ENCODE results near the gene NYAP2.
A peak's percentile ranks its signal among the peaks of the same experiment; 100 is the strongest.

NYAP2 gene

GRCh38 chr2:225399504-225399903 lies at the start of gene NYAP2:
TSS of gene NYAP2 (plus strand) at chr2:225399710. CDS start at chr2:225408881, 9,171 bp downstream.
- peak; percentile 90 for DNase-seq (ENCODE audit: low spot score)

GRCh38 chr2:225353579-225354085 lies 45.9 kb upstream of the NYAP2 start:
- no peak for DNase-seq (ENCODE audit: low spot score)

- DNase-seq (ENCODE audit: low spot score) = no peak
Observed at GRCh38 chr2:225354281-225354774, 45.2 kb upstream of the NYAP2 start.

- no peak for DNase-seq (ENCODE audit: low spot score)
Observed at GRCh38 chr2:225355788-225356187, 43.7 kb upstream of the NYAP2 start.

GRCh38 chr2:225366731-225367130 lies 32.8 kb upstream of the NYAP2 start:
- DNase-seq (ENCODE audit: low spot score) = no peak

- DNase-seq (ENCODE audit: low spot score) = no peak
Observed at GRCh38 chr2:225367482-225367881, 32.0 kb upstream of the NYAP2 start.

GRCh38 chr2:225378984-225379383 lies 20.5 kb upstream of the NYAP2 start:
- DNase-seq (ENCODE audit: low spot score) = no peak

GRCh38 chr2:225379856-225380255 lies 19.7 kb upstream of the NYAP2 start:
- DNase-seq (ENCODE audit: low spot score) = no peak

- DNase-seq (ENCODE audit: low spot score) = no peak
Observed at GRCh38 chr2:225381609-225382008, 17.9 kb upstream of the NYAP2 start.

GRCh38 chr2:225398372-225398771 lies 1.1 kb upstream of the NYAP2 start:
- no peak for DNase-seq (ENCODE audit: low spot score)

- peak; percentile 94 for DNase-seq (ENCODE audit: low spot score)
Observed at GRCh38 chr2:225400060-225400511, 576 bp downstream of the NYAP2 start.

- peak; percentile 68 for DNase-seq (ENCODE audit: low spot score)
Observed at GRCh38 chr2:225400546-225401400, 1.3 kb downstream of the NYAP2 start.

- DNase-seq (ENCODE audit: low spot score) = peak; percentile 48
Observed at GRCh38 chr2:225402210-225402776, 2.8 kb downstream of the NYAP2 start.

- no peak for DNase-seq (ENCODE audit: low spot score)
Observed at GRCh38 chr2:225411452-225411851, 11.9 kb downstream of the NYAP2 start.

GRCh38 chr2:225413786-225414185 lies 14.3 kb downstream of the NYAP2 start:
- no peak for DNase-seq (ENCODE audit: low spot score)

GRCh38 chr2:225414902-225415301 lies 15.4 kb downstream of the NYAP2 start:
- DNase-seq (ENCODE audit: low spot score) = no peak

GRCh38 chr2:225415341-225415740 lies 15.8 kb downstream of the NYAP2 start:
- DNase-seq (ENCODE audit: low spot score) = no peak

- DNase-seq (ENCODE audit: low spot score) = no peak
Observed at GRCh38 chr2:225415792-225416191, 16.3 kb downstream of the NYAP2 start.

GRCh38 chr2:225416616-225417367 lies 17.3 kb downstream of the NYAP2 start:
- no peak for DNase-seq (ENCODE audit: low spot score)

GRCh38 chr2:225419033-225419432 lies 19.5 kb downstream of the NYAP2 start:
- DNase-seq (ENCODE audit: low spot score) = no peak

- no peak for DNase-seq (ENCODE audit: low spot score)
Observed at GRCh38 chr2:225422145-225422544, 22.6 kb downstream of the NYAP2 start.

- no peak for DNase-seq (ENCODE audit: low spot score)
Observed at GRCh38 chr2:225425284-225425683, 25.8 kb downstream of the NYAP2 start.
